ENCODE data around the gene HESX1. TPM values are rescaled to one million over a fixed set of nuclear protein-coding genes. Genes with fewer than 3 reads are reported as not detected.

Gene HESX1
- total and polyA plus RNA-seq, 4 donors = 0.17 to 0.52 (median 0.34) TPM

DNA sequence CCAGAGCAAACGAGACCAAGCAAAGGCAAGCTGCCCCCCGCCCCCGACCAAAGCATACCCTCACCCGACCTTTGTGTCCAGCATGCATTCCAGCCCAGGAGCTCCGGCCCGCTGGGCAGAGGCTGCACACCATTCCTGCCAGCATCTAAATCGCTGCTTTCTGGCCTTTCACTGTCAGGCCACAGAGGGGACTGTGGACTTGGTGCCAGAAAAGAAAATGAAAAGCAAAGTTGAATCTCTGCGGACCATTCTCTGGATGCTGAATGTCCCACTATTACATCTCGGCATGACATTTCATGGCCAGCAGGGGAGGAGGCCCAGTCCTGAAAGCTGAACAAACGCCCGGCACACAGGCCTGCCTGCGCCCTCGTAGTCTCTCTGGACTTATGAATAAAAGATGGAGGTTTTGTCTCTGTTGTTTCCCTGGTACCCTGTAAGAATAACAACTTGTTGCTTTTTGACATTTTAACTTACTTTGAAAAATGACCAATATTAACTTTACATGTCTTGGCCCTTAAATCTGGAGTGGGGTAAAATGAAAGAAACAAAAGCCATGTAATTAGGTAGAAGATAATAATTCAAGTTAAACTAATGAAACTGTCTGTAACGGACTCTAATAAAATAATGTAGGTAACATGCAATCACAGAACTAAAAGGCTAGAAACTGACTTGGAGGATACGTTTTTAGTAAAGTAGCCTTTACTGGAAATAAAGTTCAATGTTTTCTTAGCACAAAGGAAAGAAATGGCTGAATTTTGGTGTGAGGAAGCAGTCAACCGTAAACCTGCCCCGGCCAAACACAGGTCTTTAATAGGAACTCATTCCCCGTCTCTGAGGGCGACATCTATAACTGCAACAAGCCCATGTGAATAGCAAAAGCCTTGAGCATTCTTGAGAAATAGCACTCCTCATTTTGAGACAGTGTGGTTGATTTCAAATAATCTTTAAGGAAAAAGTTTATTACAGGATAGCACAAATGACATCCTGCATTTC is 47.3 kb downstream of the HESX1 start:
- Histone ChIP-seq H3K9ac (ENCODE audit: low read depth in 1 of 2, low read length in 2 of 2) (no peak overlapping the region), H3K4me1 (ENCODE audit: control insufficient read depth in 4 of 4, insufficient read depth in 4 of 4, low read length in 3 of 4) (no peaks in the 10 kb centered on the region), H3K27me3 (ENCODE audit: control insufficient read depth in 4 of 4, insufficient read depth in 4 of 4, low read length in 3 of 4) (peaks cover 0 to 2% (median 0%) of the 10 kb centered on the region in 4 donors), H3K9me3 (ENCODE audit: control insufficient read depth in 4 of 4, low read length in 3 of 4) (no peaks in the 10 kb centered on the region), H3K36me3 (ENCODE audit: control insufficient read depth in 4 of 4, insufficient read depth in 3 of 4, low read depth in 1 of 4, low read length in 3 of 4) (no peaks in the 10 kb centered on the region), H3K4me3 (ENCODE audit: low read depth in 1 of 3, low read length in 3 of 3) (no peak overlapping the region), H3K27ac (ENCODE audit: low read depth in 1 of 2, low read length in 2 of 2) (no peak overlapping the region)
- 80% methylated on average over 19 of the region's 19 CpGs for WGBS
- TF ChIP-seq, protein P1, sequence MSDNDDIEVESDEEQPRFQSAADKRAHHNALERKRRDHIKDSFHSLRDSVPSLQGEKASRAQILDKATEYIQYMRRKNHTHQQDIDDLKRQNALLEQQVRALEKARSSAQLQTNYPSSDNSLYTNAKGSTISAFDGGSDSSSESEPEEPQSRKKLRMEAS (IDR thresholded peaks at IDR 0.05) = no peak
- TF ChIP-seq GABPA (IDR thresholded peaks at IDR 0.05 in 1 of 2, conservative IDR thresholded peaks at IDR 0.05 in 1 of 2) = no peak
- TF ChIP-seq, protein P2, sequence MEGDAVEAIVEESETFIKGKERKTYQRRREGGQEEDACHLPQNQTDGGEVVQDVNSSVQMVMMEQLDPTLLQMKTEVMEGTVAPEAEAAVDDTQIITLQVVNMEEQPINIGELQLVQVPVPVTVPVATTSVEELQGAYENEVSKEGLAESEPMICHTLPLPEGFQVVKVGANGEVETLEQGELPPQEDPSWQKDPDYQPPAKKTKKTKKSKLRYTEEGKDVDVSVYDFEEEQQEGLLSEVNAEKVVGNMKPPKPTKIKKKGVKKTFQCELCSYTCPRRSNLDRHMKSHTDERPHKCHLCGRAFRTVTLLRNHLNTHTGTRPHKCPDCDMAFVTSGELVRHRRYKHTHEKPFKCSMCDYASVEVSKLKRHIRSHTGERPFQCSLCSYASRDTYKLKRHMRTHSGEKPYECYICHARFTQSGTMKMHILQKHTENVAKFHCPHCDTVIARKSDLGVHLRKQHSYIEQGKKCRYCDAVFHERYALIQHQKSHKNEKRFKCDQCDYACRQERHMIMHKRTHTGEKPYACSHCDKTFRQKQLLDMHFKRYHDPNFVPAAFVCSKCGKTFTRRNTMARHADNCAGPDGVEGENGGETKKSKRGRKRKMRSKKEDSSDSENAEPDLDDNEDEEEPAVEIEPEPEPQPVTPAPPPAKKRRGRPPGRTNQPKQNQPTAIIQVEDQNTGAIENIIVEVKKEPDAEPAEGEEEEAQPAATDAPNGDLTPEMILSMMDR (IDR thresholded peaks at IDR 0.05; ENCODE audit: low read depth, low read length, missing input control) = no peak
- no peak for TF ChIP-seq RAD21 (IDR thresholded peaks at IDR 0.05)
- TF ChIP-seq NR2F2 (IDR thresholded peaks at IDR 0.05) = no peak
- no peak for TF ChIP-seq RXRA (IDR thresholded peaks at IDR 0.05)
- DNase-seq (ENCODE audit: low spot score) = no peak

DNA sequence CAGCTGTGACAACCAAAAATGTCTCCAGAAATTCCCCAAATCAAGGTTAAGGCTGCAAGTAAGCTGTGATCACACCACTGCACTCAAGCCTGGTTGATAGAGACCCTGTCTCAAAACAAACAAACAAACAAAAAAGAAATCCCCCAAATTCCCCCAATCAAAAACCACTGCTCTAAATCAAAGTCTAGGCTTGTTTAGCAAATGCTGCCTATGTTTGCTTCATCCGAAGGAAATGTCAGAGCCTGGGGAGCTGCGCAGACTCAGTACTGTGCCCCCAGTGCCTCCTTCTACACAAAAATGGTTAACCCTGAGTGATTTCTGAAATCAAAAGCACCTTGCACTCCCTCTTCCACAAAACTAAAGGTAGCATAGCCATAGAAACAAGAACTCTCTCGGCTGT is 48.0 kb downstream of the HESX1 start:
- H3K27me3 ChIP-seq (ENCODE audit: control insufficient read depth in 4 of 4, insufficient read depth in 4 of 4, low read length in 3 of 4) = peaks cover 0 to 2% (median 0%) of the 10 kb centered on the region in 4 donors
- H3K36me3 ChIP-seq (ENCODE audit: control insufficient read depth in 4 of 4, insufficient read depth in 3 of 4, low read depth in 1 of 4, low read length in 3 of 4) = no peaks in the 10 kb centered on the region
- no peak overlapping the region for H3K9ac ChIP-seq (ENCODE audit: low read depth in 1 of 2, low read length in 2 of 2)
- no peak for DNase-seq (ENCODE audit: low spot score)
- 81% methylated on average over 3 of the region's 3 CpGs for WGBS
- H3K4me1 ChIP-seq (ENCODE audit: control insufficient read depth in 4 of 4, insufficient read depth in 4 of 4, low read length in 3 of 4) = no peaks in the 10 kb centered on the region
- H3K4me3 ChIP-seq (ENCODE audit: low read depth in 1 of 3, low read length in 3 of 3) = no peak overlapping the region
- no peak overlapping the region for H3K27ac ChIP-seq (ENCODE audit: low read depth in 1 of 2, low read length in 2 of 2)
- H3K9me3 ChIP-seq (ENCODE audit: control insufficient read depth in 4 of 4, low read length in 3 of 4) = no peaks in the 10 kb centered on the region
- TF ChIP-seq, protein P1 (IDR thresholded peaks at IDR 0.05) = no peak
- TF ChIP-seq JUND (IDR thresholded peaks at IDR 0.05) = no peak
- TF ChIP-seq, protein P3, sequence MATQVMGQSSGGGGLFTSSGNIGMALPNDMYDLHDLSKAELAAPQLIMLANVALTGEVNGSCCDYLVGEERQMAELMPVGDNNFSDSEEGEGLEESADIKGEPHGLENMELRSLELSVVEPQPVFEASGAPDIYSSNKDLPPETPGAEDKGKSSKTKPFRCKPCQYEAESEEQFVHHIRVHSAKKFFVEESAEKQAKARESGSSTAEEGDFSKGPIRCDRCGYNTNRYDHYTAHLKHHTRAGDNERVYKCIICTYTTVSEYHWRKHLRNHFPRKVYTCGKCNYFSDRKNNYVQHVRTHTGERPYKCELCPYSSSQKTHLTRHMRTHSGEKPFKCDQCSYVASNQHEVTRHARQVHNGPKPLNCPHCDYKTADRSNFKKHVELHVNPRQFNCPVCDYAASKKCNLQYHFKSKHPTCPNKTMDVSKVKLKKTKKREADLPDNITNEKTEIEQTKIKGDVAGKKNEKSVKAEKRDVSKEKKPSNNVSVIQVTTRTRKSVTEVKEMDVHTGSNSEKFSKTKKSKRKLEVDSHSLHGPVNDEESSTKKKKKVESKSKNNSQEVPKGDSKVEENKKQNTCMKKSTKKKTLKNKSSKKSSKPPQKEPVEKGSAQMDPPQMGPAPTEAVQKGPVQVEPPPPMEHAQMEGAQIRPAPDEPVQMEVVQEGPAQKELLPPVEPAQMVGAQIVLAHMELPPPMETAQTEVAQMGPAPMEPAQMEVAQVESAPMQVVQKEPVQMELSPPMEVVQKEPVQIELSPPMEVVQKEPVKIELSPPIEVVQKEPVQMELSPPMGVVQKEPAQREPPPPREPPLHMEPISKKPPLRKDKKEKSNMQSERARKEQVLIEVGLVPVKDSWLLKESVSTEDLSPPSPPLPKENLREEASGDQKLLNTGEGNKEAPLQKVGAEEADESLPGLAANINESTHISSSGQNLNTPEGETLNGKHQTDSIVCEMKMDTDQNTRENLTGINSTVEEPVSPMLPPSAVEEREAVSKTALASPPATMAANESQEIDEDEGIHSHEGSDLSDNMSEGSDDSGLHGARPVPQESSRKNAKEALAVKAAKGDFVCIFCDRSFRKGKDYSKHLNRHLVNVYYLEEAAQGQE (IDR thresholded peaks at IDR 0.05) = no peak
- TF ChIP-seq NR2F2 (IDR thresholded peaks at IDR 0.05) = no peak
- TF ChIP-seq, protein P2 (IDR thresholded peaks at IDR 0.05; ENCODE audit: low read depth, low read length, missing input control) = no peak
- no peak for TF ChIP-seq HNF4A (conservative IDR thresholded peaks at IDR 0.05)
- TF ChIP-seq HNF4G (IDR thresholded peaks at IDR 0.05) = no peak
- TF ChIP-seq SP1 (IDR thresholded peaks at IDR 0.05) = no peak
- no peak for TF ChIP-seq RAD21 (IDR thresholded peaks at IDR 0.05)
- TF ChIP-seq TAF1 (conservative IDR thresholded peaks at IDR 0.05) = no peak
- TF ChIP-seq EGR1 (IDR thresholded peaks at IDR 0.05; ENCODE audit: low read depth in 2 of 2) = no peak
- no peak for TF ChIP-seq GABPA (IDR thresholded peaks at IDR 0.05 in 1 of 2, conservative IDR thresholded peaks at IDR 0.05 in 1 of 2)
- TF ChIP-seq FOXA1 (IDR thresholded peaks at IDR 0.05) = no peak
- TF ChIP-seq, protein P4, sequence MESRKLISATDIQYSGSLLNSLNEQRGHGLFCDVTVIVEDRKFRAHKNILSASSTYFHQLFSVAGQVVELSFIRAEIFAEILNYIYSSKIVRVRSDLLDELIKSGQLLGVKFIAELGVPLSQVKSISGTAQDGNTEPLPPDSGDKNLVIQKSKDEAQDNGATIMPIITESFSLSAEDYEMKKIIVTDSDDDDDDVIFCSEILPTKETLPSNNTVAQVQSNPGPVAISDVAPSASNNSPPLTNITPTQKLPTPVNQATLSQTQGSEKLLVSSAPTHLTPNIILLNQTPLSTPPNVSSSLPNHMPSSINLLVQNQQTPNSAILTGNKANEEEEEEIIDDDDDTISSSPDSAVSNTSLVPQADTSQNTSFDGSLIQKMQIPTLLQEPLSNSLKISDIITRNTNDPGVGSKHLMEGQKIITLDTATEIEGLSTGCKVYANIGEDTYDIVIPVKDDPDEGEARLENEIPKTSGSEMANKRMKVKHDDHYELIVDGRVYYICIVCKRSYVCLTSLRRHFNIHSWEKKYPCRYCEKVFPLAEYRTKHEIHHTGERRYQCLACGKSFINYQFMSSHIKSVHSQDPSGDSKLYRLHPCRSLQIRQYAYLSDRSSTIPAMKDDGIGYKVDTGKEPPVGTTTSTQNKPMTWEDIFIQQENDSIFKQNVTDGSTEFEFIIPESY (IDR thresholded peaks at IDR 0.05) = no peak

Data from liver (tissue), 9 donors.